Astrocyte (in vitro differentiated cells and primary cell): ENCODE data around the gene EML6. TPM values are rescaled to one million over a fixed set of nuclear protein-coding genes. Genes with fewer than 3 reads are reported as not detected.

Source experiments
- DNase-seq: peaks from one replicate; pipeline ENCODE4 v3.0.0-alpha.2; 2010; ENCODE audit warnings: low read depth
- FAIRE-seq: peaks from 2 replicates; lab custom pipeline; 2011; peaks lifted over from hg19 to GRCh38; lab: Jason Lieb, UNC
- H2AFZ ChIP-seq: 2 replicates; pipeline ENCODE4 v1.6.0; 2012; ENCODE audit warnings: low read depth, low read length, inconsistent platforms
- H3K27ac ChIP-seq: 2 replicates; pipeline ENCODE4 v1.5.1; 2011; ENCODE audit warnings: low read depth, low read length, inconsistent platforms
- H3K27me3 ChIP-seq: 2 replicates; pipeline ENCODE4 v1.6.0; 2011; ENCODE audit warnings: low read length, inconsistent platforms; ENCODE audit not compliant: insufficient read depth
- H3K36me3 ChIP-seq: 2 replicates; pipeline ENCODE4 v1.5.1; 2011; ENCODE audit warnings: low read length, inconsistent platforms; ENCODE audit not compliant: insufficient read depth
- H3K4me1 ChIP-seq: 2 replicates; pipeline ENCODE4 v1.5.1; 2011; ENCODE audit warnings: low read length, inconsistent platforms; ENCODE audit not compliant: insufficient read depth
- H3K4me2 ChIP-seq: 2 replicates; pipeline ENCODE4 v1.6.0; 2012; ENCODE audit warnings: low read length, inconsistent platforms
- H3K4me3 ChIP-seq: 2 replicates; pipeline ENCODE4 v1.5.1; 2011; ENCODE audit warnings: low read depth, mild to moderate bottlenecking, low read length, inconsistent platforms; ENCODE audit not compliant: insufficient read depth
- H3K79me2 ChIP-seq: 2 replicates; pipeline ENCODE4 v1.6.0; 2012; ENCODE audit warnings: mild to moderate bottlenecking, low read length, inconsistent platforms; ENCODE audit not compliant: insufficient read depth
- H3K9ac ChIP-seq: 2 replicates; pipeline ENCODE4 v1.6.0; 2012; ENCODE audit warnings: mild to moderate bottlenecking, low read length, inconsistent platforms
- H3K9me3 ChIP-seq: 2 replicates; pipeline ENCODE4 v1.5.1; 2012; ENCODE audit warnings: low read depth, mild to moderate bottlenecking, low read length, inconsistent platforms; ENCODE audit not compliant: insufficient read depth
- H4K20me1 ChIP-seq: 2 replicates; pipeline ENCODE4 v1.6.0; 2012; ENCODE audit warnings: low read length, inconsistent platforms; ENCODE audit not compliant: insufficient read depth
- H3K27ac Mint-ChIP-seq: one replicate; pipeline ENCODE4 v1.8.0; 2021; ENCODE audit warnings: mild to moderate bottlenecking, mixed read lengths; ENCODE audit not compliant: unreplicated experiment
- H3K27me3 Mint-ChIP-seq: one replicate; pipeline ENCODE4 v1.8.0; 2021; ENCODE audit warnings: low read depth, mixed read lengths; ENCODE audit not compliant: unreplicated experiment
- H3K36me3 Mint-ChIP-seq: one replicate; pipeline ENCODE4 v1.8.0; 2021; ENCODE audit warnings: low read depth, mixed read lengths; ENCODE audit not compliant: unreplicated experiment
- H3K4me1 Mint-ChIP-seq: one replicate; pipeline ENCODE4 v1.8.0; 2021; ENCODE audit warnings: low read depth, mixed read lengths; ENCODE audit not compliant: unreplicated experiment
- H3K4me3 Mint-ChIP-seq: one replicate; pipeline ENCODE4 v1.8.0; 2021; ENCODE audit warnings: mild to moderate bottlenecking, moderate library complexity, mixed read lengths; ENCODE audit not compliant: unreplicated experiment
- H3K9me3 Mint-ChIP-seq: one replicate; pipeline ENCODE4 v1.8.0; 2021; ENCODE audit warnings: mild to moderate bottlenecking, mixed read lengths; ENCODE audit not compliant: unreplicated experiment
- EZH2 ChIP-seq: IDR thresholded peaks from 2 replicates; pipeline ENCODE4 v1.6.1; 2012; ENCODE audit warnings: mild to moderate bottlenecking, low read length, inconsistent platforms; ENCODE audit not compliant: insufficient read depth
- total RNA-seq: library from RNA; stranded (reverse); gene quantifications from 2 replicates; pipeline ENCODE4 v1.2.1, GENCODE V29; 2021
- TF ChIP-seq, protein P1 (sequence below): IDR thresholded peaks from 2 replicates; pipeline ENCODE4 v1.5.1; 2011; ENCODE audit warnings: low read depth, mild to moderate bottlenecking, inconsistent platforms, low read length, moderate library complexity; ENCODE audit not compliant: insufficient read depth

Gene EML6
- total RNA-seq, 1 donor from 2014 or later, result 0.23 TPM

DNA sequence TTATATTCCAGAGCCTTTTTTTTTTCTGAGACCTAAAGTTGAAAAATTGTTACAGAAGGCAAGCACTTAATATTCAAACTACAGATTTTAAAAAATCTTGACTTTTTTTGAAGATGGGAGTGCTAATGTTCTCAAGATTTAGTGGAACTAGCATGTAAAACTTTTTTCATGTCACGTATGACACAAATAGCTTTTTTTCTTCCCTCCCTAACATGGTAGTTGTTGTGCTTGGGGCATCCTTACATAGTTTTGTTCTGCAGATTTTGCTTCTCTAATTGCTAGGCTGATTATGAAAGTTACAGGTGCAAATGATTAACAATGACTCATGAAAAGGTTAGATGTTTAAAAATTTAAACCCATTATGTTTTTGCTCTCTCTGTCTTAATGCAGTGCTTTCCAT, 3.0 kb downstream of the EML6 start:
- no peak overlapping the region for H3K4me2 ChIP-seq
- TF ChIP-seq, protein P1, sequence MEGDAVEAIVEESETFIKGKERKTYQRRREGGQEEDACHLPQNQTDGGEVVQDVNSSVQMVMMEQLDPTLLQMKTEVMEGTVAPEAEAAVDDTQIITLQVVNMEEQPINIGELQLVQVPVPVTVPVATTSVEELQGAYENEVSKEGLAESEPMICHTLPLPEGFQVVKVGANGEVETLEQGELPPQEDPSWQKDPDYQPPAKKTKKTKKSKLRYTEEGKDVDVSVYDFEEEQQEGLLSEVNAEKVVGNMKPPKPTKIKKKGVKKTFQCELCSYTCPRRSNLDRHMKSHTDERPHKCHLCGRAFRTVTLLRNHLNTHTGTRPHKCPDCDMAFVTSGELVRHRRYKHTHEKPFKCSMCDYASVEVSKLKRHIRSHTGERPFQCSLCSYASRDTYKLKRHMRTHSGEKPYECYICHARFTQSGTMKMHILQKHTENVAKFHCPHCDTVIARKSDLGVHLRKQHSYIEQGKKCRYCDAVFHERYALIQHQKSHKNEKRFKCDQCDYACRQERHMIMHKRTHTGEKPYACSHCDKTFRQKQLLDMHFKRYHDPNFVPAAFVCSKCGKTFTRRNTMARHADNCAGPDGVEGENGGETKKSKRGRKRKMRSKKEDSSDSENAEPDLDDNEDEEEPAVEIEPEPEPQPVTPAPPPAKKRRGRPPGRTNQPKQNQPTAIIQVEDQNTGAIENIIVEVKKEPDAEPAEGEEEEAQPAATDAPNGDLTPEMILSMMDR, result no peak
- DNase-seq, result no peak
- Mint-ChIP-seq H3K4me3 (no peak overlapping the region), H3K27me3 (peaks cover 26% of the 10 kb centered on the region), H3K9me3 (no peaks in the 10 kb centered on the region), H3K36me3 (no peaks in the 10 kb centered on the region), H3K4me1 (peaks cover 7% of the 10 kb centered on the region), H3K27ac (no peak overlapping the region)
- no peaks in the 10 kb centered on the region for H3K9me3 ChIP-seq
- peaks cover 3% of the 10 kb centered on the region for H4K20me1 ChIP-seq
- H3K27me3 ChIP-seq, result peaks cover 28% of the 10 kb centered on the region
- no peak overlapping the region for H2AFZ ChIP-seq
- no peaks in the 10 kb centered on the region for H3K36me3 ChIP-seq
- H3K79me2 ChIP-seq, result no peaks in the 10 kb centered on the region
- H3K4me1 ChIP-seq, result peaks cover 21% of the 10 kb centered on the region
- no peak overlapping the region for H3K4me3 ChIP-seq
- H3K27ac ChIP-seq, result no peak overlapping the region
- no peak for FAIRE-seq
- H3K9ac ChIP-seq, result no peak overlapping the region

DNA sequence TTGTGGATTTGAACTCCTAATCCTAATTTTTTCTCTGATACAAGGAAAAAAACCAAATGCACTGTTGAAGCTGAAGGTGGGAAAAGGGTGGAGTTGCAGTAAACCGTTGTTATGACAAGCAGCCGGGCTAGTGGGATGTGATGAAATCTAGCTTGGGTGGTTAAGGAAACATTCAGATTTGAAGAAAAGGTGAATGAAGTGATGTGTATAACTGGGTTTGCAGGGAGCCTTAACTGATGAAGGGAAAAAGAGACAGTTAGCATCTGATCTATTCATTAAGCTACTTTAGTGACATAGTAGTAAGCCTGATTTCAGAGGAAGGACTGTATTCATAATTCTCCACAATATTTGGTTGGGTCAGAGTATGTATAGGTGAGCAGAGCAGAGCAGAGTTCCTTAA, 3.5 kb downstream of the EML6 start:
- Mint-ChIP-seq H3K27me3 (peaks cover 24% of the 10 kb centered on the region), H3K27ac (no peak overlapping the region)
- H3K4me2 ChIP-seq, result no peak overlapping the region

DNA sequence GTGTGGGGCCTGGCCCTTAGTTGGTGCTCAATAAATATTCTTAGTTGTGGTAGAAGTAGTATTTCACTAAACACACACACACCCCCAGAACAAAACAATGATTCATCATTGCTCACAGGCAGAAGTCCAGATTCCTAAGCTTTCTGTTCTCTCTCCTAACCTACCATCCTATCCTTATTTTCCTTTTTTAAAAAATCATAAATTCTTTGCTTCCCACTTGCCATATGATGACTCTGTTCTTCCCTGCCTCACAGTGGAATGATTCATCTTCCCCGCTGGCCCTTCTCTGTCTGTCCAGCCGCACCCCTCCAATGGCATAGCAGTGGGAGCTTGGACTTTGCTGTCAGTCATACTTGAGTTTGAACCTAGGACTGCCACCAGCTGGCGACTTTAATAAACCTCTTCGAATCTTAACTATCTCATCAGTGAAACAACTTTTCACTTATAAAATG, 5.2 kb downstream of the EML6 start:
- Histone ChIP-seq H2AFZ (no peak overlapping the region), H4K20me1 (peaks cover 3% of the 10 kb centered on the region), H3K27me3 (peaks cover 28% of the 10 kb centered on the region), H3K79me2 (no peaks in the 10 kb centered on the region), H3K4me1 (peaks cover 16% of the 10 kb centered on the region), H3K9me3 (no peaks in the 10 kb centered on the region), H3K36me3 (no peaks in the 10 kb centered on the region), H3K27ac (no peak overlapping the region), H3K4me3 (no peak overlapping the region), H3K4me2 (peak overlapping the region; percentile 56), H3K9ac (no peak overlapping the region)
- Mint-ChIP-seq H3K36me3 (no peaks in the 10 kb centered on the region), H3K27me3 (peaks cover 24% of the 10 kb centered on the region), H3K4me1 (peaks cover 7% of the 10 kb centered on the region), H3K4me3 (no peak overlapping the region), H3K9me3 (peaks cover 3% of the 10 kb centered on the region), H3K27ac (no peak overlapping the region)
- FAIRE-seq (peak; percentile 73), DNase-seq (peak; percentile 88)
- no peak for TF ChIP-seq EZH2
- TF ChIP-seq, protein P1, result no peak

More for the DNA sequence above, 3.5 kb downstream of the EML6 start:
- Histone ChIP-seq H3K4me1 (peaks cover 21% of the 10 kb centered on the region), H3K4me3 (no peak overlapping the region), H3K27ac (no peak overlapping the region), H3K79me2 (no peaks in the 10 kb centered on the region), H2AFZ (no peak overlapping the region), H4K20me1 (peaks cover 3% of the 10 kb centered on the region), H3K9ac (no peak overlapping the region), H3K36me3 (no peaks in the 10 kb centered on the region), H3K27me3 (peaks cover 28% of the 10 kb centered on the region), H3K9me3 (no peaks in the 10 kb centered on the region)
- Mint-ChIP-seq H3K4me1 (peaks cover 7% of the 10 kb centered on the region), H3K9me3 (peaks cover 3% of the 10 kb centered on the region), H3K4me3 (no peak overlapping the region), H3K36me3 (no peaks in the 10 kb centered on the region)
- TF ChIP-seq EZH2, result no peak
- TF ChIP-seq, protein P1, result no peak
- FAIRE-seq, result no peak
- DNase-seq, result no peak
